ENCODE results near the gene ZNF750.

ZNF750 gene

DNA sequence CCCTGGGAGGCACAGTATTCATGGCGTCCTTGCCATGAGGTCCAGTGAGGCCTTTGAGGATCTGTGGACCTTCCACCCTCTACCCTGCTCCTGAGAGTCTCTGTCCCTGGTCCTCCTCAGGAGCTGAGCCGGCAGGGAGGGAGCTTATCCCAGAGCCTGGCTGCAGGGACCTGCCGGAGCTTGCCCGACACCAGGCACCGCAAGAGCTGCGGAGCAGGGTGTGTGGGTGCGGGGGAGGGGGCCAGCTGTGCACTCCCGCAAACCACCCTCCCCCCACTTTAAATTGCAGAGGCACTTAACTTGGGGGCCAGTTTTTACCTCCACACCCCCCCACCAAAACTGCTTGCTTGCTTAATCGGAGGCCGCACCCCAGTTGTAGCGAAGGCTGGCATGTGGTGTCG lies 609 bp upstream of the ZNF750 start:
- no peaks in the 10 kb centered on the region for H3K79me2 ChIP-seq (ENCODE audit: control insufficient read depth, insufficient read depth, low read length, unreplicated experiment)
- H3K27me3 ChIP-seq (ENCODE audit: insufficient read depth, low read length): no peaks in the 10 kb centered on the region
- H3K27ac ChIP-seq (ENCODE audit: low read depth, low read length): no peak overlapping the region
- H3K36me3 ChIP-seq (ENCODE audit: insufficient read depth, low read length): no peaks in the 10 kb centered on the region
- H2AFZ ChIP-seq (ENCODE audit: low read length, unreplicated experiment): no peak overlapping the region
- peaks cover 8% of the 10 kb centered on the region for H3K4me1 ChIP-seq (ENCODE audit: control insufficient read depth, insufficient read depth, low read length, unreplicated experiment)
- no peak overlapping the region for H3K4me3 ChIP-seq (ENCODE audit: low read depth, low read length)

DNA sequence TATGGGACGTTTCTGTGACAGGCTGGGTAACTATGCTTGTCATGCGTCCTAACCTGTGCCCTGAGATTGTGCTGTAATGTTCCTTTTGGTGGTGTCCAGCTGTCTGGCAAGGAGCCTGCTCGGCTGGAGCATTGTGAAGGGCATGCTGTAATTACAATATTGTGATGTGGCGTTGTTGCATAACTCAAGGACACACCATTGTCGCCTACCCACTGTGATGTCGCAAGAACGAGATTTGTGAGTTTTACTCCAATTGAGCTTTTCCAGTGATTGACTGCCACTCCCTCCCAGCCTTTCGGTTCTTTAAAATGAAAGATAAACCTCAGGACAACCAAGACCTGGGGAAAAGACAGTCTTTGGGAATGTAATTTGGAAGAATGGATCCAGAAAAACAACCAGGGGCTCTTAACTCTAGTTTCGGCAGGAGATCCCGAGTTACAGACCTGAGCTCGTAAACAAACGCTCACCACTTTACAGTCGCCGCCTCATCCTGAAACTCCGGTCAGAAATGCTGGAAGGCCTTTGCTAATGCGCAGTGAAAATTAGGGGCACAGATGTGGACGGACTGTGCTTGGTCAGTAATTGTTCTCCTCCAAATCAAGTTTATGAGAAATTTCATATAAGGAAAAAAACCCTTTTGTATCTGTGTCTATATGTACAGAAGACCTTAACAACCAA lies 1.3 kb downstream of the ZNF750 start:
- H3K4me1 ChIP-seq (ENCODE audit: control insufficient read depth, insufficient read depth, low read length, unreplicated experiment): peaks cover 8% of the 10 kb centered on the region

DNA sequence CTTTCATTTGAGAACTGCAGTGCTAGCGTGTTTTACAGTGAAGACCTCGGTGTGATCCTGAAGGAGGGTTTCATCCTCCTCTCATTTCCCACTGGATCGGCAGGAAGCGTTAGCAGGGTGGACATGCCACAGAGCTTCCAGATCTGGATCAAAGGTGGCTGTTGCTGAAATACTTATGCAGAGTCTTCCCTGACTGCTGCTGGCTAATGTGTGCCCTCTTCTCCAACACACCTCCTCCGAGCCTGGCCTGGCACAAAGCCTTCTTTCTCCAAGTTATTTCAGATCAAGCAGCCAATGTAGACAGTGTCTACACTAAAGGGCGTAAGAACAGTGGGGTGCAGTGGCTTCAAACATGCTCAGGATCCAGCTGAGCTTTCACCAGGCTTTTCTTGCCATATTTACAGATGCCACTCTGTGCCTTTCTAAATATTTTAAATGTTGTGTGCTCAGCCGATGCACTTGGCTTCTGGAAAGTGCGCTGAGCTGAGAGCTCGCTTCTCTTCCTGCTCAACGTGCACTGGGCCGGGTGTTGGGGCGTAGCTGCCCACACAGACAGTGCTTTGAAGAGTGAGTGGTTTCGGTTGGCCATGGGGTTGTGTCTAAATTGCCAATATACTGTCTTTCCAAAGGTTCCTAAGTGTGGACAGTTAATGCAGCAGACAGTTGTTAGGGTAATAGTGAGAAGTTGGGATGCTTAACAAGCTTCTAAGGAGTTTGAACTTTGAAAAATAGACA lies 2.1 kb downstream of the ZNF750 start:
- Histone ChIP-seq H3K36me3 (ENCODE audit: insufficient read depth, low read length) (no peaks in the 10 kb centered on the region), H2AFZ (ENCODE audit: low read length, unreplicated experiment) (no peak overlapping the region), H3K4me3 (ENCODE audit: low read depth, low read length) (no peak overlapping the region), H3K27me3 (ENCODE audit: insufficient read depth, low read length) (no peaks in the 10 kb centered on the region), H3K79me2 (ENCODE audit: control insufficient read depth, insufficient read depth, low read length, unreplicated experiment) (no peaks in the 10 kb centered on the region), H3K4me1 (ENCODE audit: control insufficient read depth, insufficient read depth, low read length, unreplicated experiment) (peaks cover 8% of the 10 kb centered on the region), H3K27ac (ENCODE audit: low read depth, low read length) (no peak overlapping the region)

More for the DNA sequence above, 1.3 kb downstream of the ZNF750 start:
- Histone ChIP-seq H3K27me3 (ENCODE audit: insufficient read depth, low read length) (no peaks in the 10 kb centered on the region), H3K79me2 (ENCODE audit: control insufficient read depth, insufficient read depth, low read length, unreplicated experiment) (no peaks in the 10 kb centered on the region), H3K4me3 (ENCODE audit: low read depth, low read length) (no peak overlapping the region), H3K36me3 (ENCODE audit: insufficient read depth, low read length) (no peaks in the 10 kb centered on the region), H2AFZ (ENCODE audit: low read length, unreplicated experiment) (no peak overlapping the region), H3K27ac (ENCODE audit: low read depth, low read length) (no peak overlapping the region)

DNA sequence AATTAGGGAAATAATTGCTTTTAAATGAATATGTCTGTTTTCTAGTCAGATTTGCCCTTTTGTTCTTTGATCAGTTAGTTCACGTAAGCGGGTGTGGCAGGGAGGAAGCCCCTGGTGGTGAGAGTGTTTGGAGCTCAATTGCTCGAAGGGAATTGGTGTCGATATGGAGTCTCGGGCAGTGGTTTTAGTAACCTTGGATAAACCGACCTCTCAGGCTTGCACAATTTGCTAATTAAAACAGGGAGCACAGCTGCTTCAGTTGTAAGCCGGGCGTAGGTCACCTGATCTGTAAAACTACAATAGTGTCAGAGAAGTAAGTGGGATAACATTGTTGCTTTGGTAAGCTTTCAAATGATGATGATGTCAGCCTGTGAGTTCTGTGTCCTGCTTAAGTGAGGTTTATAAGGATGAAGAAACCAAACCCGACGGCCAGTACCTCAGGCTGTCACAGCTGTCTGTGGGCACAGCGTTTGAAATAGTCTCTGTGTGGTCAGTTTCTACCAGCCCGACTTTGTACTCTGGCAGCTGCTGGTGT lies 2.9 kb downstream of the ZNF750 start:
- H3K79me2 ChIP-seq (ENCODE audit: control insufficient read depth, insufficient read depth, low read length, unreplicated experiment): no peaks in the 10 kb centered on the region
- H3K4me1 ChIP-seq (ENCODE audit: control insufficient read depth, insufficient read depth, low read length, unreplicated experiment): peaks cover 8% of the 10 kb centered on the region
- H3K4me3 ChIP-seq (ENCODE audit: low read depth, low read length): no peak overlapping the region
- H3K27ac ChIP-seq (ENCODE audit: low read depth, low read length): no peak overlapping the region
- H2AFZ ChIP-seq (ENCODE audit: low read length, unreplicated experiment): no peak overlapping the region
- H3K36me3 ChIP-seq (ENCODE audit: insufficient read depth, low read length): no peaks in the 10 kb centered on the region
- no peaks in the 10 kb centered on the region for H3K27me3 ChIP-seq (ENCODE audit: insufficient read depth, low read length)

DNA sequence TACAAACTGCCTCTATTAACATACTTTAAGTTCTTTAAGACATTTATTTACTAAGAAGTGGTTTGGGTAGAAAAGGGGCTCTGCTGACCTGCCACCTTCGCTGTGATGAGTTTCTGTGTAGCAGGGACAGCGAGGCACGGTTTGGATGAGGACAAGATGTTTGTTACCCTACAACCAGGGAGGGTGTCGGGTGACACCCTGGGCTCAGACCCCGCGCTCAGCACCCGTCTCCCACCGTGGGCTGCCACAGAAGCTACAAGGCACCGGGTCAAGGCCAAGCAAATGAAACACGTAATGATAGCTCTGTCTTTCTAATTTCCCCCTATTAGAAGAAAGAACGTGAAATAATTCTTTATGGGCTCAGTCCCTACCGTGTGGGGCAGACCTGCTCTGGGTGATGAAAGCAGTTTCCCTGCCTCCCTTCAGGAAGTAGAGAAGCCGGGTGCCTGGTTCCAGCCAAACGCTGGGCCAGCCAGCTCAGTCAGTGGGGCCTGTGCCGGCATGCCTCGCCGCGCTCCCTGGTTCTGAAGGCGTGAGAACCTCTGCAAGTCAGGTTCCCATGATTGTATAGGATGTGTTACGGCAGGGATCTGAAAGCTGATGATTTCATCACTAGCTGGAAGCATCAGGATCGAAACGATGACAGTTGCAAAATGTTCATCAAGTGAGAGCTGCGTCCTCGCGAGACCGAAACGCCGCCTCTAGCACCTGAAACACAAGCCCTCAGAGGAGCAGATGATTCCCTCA lies 3.9 kb downstream of the ZNF750 start:
- H3K4me1 ChIP-seq (ENCODE audit: control insufficient read depth, insufficient read depth, low read length, unreplicated experiment): peaks cover 8% of the 10 kb centered on the region
- H3K36me3 ChIP-seq (ENCODE audit: insufficient read depth, low read length): no peaks in the 10 kb centered on the region
- H3K79me2 ChIP-seq (ENCODE audit: control insufficient read depth, insufficient read depth, low read length, unreplicated experiment): no peaks in the 10 kb centered on the region
- no peaks in the 10 kb centered on the region for H3K27me3 ChIP-seq (ENCODE audit: insufficient read depth, low read length)
- no peak overlapping the region for H3K4me3 ChIP-seq (ENCODE audit: low read depth, low read length)
- H2AFZ ChIP-seq (ENCODE audit: low read length, unreplicated experiment): no peak overlapping the region
- no peak overlapping the region for H3K27ac ChIP-seq (ENCODE audit: low read depth, low read length)

DNA sequence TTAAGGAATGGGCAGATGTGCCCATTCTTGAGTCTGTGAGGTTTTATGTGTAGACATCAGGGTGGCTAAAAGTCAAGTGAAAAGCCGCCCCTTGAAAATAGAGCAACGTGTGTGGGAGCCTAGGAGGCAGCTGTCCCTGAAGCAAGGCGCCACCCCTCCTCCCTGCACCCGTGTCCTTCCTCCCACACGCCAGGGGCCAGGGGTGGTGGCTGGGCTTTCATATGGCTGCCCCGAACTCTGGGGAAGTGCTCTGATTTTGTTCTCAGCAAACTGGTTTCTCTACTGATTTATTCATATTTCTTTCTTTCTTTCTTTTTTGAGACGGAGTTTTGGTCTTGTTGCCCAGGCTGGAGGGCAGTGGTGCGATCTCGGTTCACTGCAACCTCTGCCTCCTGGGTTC lies 4.7 kb downstream of the ZNF750 start:
- no peak overlapping the region for H3K27ac ChIP-seq (ENCODE audit: low read depth, low read length)
- no peaks in the 10 kb centered on the region for H3K27me3 ChIP-seq (ENCODE audit: insufficient read depth, low read length)
- H3K79me2 ChIP-seq (ENCODE audit: control insufficient read depth, insufficient read depth, low read length, unreplicated experiment): no peaks in the 10 kb centered on the region
- H3K4me3 ChIP-seq (ENCODE audit: low read depth, low read length): no peak overlapping the region
- H3K36me3 ChIP-seq (ENCODE audit: insufficient read depth, low read length): no peaks in the 10 kb centered on the region
- H2AFZ ChIP-seq (ENCODE audit: low read length, unreplicated experiment): no peak overlapping the region
- H3K4me1 ChIP-seq (ENCODE audit: control insufficient read depth, insufficient read depth, low read length, unreplicated experiment): peaks cover 8% of the 10 kb centered on the region

DNA sequence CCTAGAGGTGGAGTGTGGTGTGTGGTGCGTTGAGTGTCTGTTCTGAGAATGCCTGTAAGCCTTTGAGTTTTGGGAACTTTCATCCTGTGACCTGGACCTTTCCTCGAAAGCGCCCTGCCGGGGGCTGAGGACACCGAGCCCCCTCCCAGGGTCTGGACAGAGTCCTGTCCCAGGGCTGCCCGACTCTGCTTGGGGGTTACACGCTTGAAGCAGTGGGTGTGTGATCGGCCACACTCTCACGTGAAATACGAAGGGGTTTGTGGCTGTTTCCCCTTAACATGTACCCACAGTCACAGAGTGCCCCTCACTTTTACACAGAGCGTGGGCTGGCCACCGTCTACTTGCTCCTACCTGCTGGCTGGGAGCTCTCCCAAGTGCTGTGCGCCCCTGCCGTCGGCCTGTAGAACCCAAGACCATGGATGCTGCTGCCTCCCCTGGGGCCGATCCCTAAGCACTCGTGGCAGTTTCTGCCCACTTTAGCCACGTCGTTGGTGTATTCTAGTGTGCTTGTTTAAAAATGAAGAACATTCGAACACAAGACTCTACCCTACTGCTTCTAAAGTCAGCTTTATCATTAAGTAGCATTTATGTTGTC lies 6.8 kb downstream of the ZNF750 start:
- Histone ChIP-seq H3K4me1 (ENCODE audit: control insufficient read depth, insufficient read depth, low read length, unreplicated experiment) (peaks cover 3% of the 10 kb centered on the region), H3K27ac (ENCODE audit: low read depth, low read length) (no peak overlapping the region)

DNA sequence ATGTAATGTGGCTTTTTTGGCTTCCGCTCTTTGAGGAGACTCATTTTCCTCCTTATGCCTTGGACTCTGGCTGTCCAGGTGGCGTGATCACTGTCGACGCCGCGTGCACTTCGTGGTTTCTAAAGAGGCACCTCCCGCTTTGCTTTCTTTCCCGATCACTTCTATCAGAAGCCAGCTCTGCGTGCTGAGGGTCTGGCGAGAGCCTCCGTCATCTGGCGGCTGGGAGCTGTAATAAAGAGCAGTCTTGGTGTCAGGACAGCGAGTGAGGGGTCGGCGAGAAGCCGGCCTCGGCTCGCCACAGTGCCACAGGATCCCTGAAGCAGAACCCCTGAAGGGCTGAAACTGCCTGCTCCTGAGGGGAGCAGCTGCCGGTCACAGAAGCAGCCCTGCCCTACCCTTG lies 7.4 kb downstream of the ZNF750 start:
- no peaks in the 10 kb centered on the region for H3K79me2 ChIP-seq (ENCODE audit: control insufficient read depth, insufficient read depth, low read length, unreplicated experiment)
- no peaks in the 10 kb centered on the region for H3K27me3 ChIP-seq (ENCODE audit: insufficient read depth, low read length)
- no peak overlapping the region for H3K4me3 ChIP-seq (ENCODE audit: low read depth, low read length)
- H3K36me3 ChIP-seq (ENCODE audit: insufficient read depth, low read length): peaks cover 5% of the 10 kb centered on the region; the same call in 1 of the 2 replicates
- no peaks in the 10 kb centered on the region for H3K4me1 ChIP-seq (ENCODE audit: control insufficient read depth, insufficient read depth, low read length, unreplicated experiment)
- H3K27ac ChIP-seq (ENCODE audit: low read depth, low read length): no peak overlapping the region
- H2AFZ ChIP-seq (ENCODE audit: low read length, unreplicated experiment): no peak overlapping the region

More for the DNA sequence above, 6.8 kb downstream of the ZNF750 start:
- Histone ChIP-seq H3K4me3 (ENCODE audit: low read depth, low read length) (no peak overlapping the region), H3K79me2 (ENCODE audit: control insufficient read depth, insufficient read depth, low read length, unreplicated experiment) (no peaks in the 10 kb centered on the region), H3K36me3 (ENCODE audit: insufficient read depth, low read length) (no peaks in the 10 kb centered on the region), H2AFZ (ENCODE audit: low read length, unreplicated experiment) (no peak overlapping the region), H3K27me3 (ENCODE audit: insufficient read depth, low read length) (no peaks in the 10 kb centered on the region)

DNA sequence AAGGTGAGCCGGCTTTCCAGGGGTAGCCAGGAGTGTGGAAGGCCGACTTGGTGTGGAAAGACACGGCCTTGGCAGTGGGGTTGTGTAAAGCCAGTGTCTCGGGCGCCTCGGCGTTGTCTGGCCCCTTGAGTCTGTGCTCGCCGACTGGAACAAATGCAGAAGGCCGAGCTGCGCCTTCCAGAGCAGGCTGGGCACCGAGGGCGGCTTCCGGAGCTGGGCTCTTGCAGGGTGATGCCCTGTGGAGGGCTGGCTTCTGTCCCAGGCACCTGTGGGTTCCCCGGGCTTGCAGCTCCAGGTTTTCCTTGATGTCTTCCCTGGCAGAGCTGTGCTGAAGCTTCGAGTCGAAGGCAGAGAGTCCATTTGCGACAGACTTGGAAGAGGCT lies 8.0 kb downstream of the ZNF750 start:
- peaks cover 9% of the 10 kb centered on the region; the same call in 1 of the 2 replicates for H3K36me3 ChIP-seq (ENCODE audit: insufficient read depth, low read length)

DNA sequence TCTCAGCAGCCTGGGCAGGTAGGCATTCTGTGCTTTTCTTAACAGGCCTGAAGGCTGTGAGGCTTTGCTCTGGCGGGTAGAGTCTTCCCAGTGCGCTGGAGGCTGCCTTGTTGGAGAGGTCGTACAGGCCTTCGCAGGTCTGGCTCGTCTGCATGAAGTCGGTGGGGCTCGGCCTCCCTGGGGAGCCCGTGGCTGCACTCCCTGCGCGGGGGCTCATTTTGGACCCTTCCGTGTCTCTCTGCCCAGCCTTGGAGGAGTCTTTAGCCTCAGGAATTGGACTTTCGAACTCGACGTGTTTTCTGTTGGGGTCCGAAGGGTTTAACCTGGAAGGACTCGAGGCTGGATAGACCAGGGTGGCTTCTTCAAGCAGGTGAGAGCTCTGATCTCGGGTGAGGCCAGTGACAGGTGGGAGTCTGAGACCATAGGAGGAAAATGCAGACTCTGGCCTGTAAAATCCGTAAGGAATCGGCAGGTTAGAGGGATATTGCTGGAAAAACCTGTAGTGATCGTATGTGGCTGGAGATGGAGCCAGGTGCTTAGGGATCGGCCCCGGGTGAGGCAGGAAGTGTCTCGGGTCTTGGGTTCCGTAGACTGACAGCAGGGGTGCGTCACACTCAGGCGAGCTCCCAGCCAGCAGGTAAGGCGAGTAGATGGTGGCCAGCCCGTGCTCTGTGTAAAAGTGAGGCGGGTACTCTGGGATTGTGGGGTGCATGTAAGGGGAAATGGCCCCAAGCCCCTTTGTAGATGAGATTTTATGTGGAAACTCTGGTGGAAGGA lies 8.6 kb downstream of the ZNF750 start:
- H3K4me3 ChIP-seq (ENCODE audit: low read depth, low read length): no peak overlapping the region
- no peaks in the 10 kb centered on the region for H3K4me1 ChIP-seq (ENCODE audit: control insufficient read depth, insufficient read depth, low read length, unreplicated experiment)
- H3K79me2 ChIP-seq (ENCODE audit: control insufficient read depth, insufficient read depth, low read length, unreplicated experiment): no peaks in the 10 kb centered on the region
- no peaks in the 10 kb centered on the region for H3K27me3 ChIP-seq (ENCODE audit: insufficient read depth, low read length)
- peaks cover 9% of the 10 kb centered on the region; the same call in 1 of the 2 replicates for H3K36me3 ChIP-seq (ENCODE audit: insufficient read depth, low read length)
- no peak overlapping the region for H2AFZ ChIP-seq (ENCODE audit: low read length, unreplicated experiment)
- no peak overlapping the region for H3K27ac ChIP-seq (ENCODE audit: low read depth, low read length)

More for the DNA sequence above, 8.0 kb downstream of the ZNF750 start:
- Histone ChIP-seq H3K27me3 (ENCODE audit: insufficient read depth, low read length) (no peaks in the 10 kb centered on the region), H3K4me1 (ENCODE audit: control insufficient read depth, insufficient read depth, low read length, unreplicated experiment) (no peaks in the 10 kb centered on the region), H3K27ac (ENCODE audit: low read depth, low read length) (no peak overlapping the region), H3K4me3 (ENCODE audit: low read depth, low read length) (no peak overlapping the region), H2AFZ (ENCODE audit: low read length, unreplicated experiment) (no peak overlapping the region), H3K79me2 (ENCODE audit: control insufficient read depth, insufficient read depth, low read length, unreplicated experiment) (no peaks in the 10 kb centered on the region)

Measured in ACC112 (cell line).